IMR-90 (cell line): ENCODE measurements around the gene ALKBH5. TPM values are rescaled to one million over a fixed set of nuclear protein-coding genes. Genes with fewer than 3 reads are reported as not detected.

Experiments
- ATAC-seq: fragments of 200-7000 bp; cut with Tn5 transposase; 2 replicates; pipeline ENCODE4 v1.9.1; 2020; ENCODE audit warnings: low read depth, mild to moderate bottlenecking, moderate library complexity
- BruUV-seq: library from RNA; stranded (reverse); fragments of 400-500 nt; replicated peaks from 2 replicates; lab custom pipeline; 2021; lab: Mats Ljungman, UMichigan
- CTCF ChIA-PET: fragments of 300-600 bp; formaldehyde crosslinking; extraction: SDS; loops from one replicate; lab custom pipeline; 2021; ENCODE audit warnings: antibody characterized with exemption; lab: Yijun Ruan, JAX
- POLR2A ChIA-PET: fragments of 300-600 bp; sonication (Branson Sonifier 250); formaldehyde crosslinking; loops from one replicate; lab custom pipeline; 2022; ENCODE audit warnings: antibody characterized with exemption; ENCODE audit not compliant: unreplicated experiment; lab: Charles Lee
- DNase-seq: peaks from one replicate; pipeline ENCODE4 v3.0.0; 2013
- H2AFZ ChIP-seq: replicated peaks from 2 replicates; pipeline ENCODE3; 2013; ENCODE audit warnings: low read length, mild to moderate bottlenecking; ENCODE audit not compliant: poor library complexity
- H2AK5ac ChIP-seq: 2 replicates; pipeline ENCODE4 v1.6.1; 2013; ENCODE audit warnings: low read depth, low read length, inconsistent platforms
- H2AK9ac ChIP-seq: replicated peaks from 2 replicates; pipeline ENCODE3; 2013; ENCODE audit warnings: mild to moderate bottlenecking, low read depth, low read length, moderate library complexity; ENCODE audit not compliant: poor library complexity
- H2BK120ac ChIP-seq: 2 replicates; pipeline ENCODE4 v1.6.1; 2013; ENCODE audit warnings: low read depth, low read length, inconsistent platforms
- H2BK15ac ChIP-seq: 3 replicates; pipeline ENCODE4 v1.6.1; 2013; ENCODE audit warnings: low read depth, low read length, inconsistent platforms
- H2BK20ac ChIP-seq: 2 replicates; pipeline ENCODE4 v1.6.1; 2013; ENCODE audit warnings: low read depth, mild to moderate bottlenecking, inconsistent platforms, low read length, moderate library complexity
- H2BK5ac ChIP-seq: 2 replicates; pipeline ENCODE4 v1.6.1; 2013; ENCODE audit warnings: mild to moderate bottlenecking, low read depth, low read length, inconsistent platforms; ENCODE audit not compliant: poor library complexity, severe bottlenecking
- H3K14ac ChIP-seq: replicated peaks from 2 replicates; pipeline ENCODE4 v1.6.1; 2013; ENCODE audit warnings: low read depth, low read length, inconsistent platforms
- H3K18ac ChIP-seq: 2 replicates; pipeline ENCODE4 v1.6.1; 2013; ENCODE audit warnings: low read depth, low read length, control low read depth
- H3K23ac ChIP-seq: 2 replicates; pipeline ENCODE4 v1.6.1; 2013; ENCODE audit warnings: low read depth, low read length, inconsistent platforms
- H3K27ac ChIP-seq: 2 replicates; pipeline ENCODE4 v1.5.1; 2013; ENCODE audit warnings: mild to moderate bottlenecking, control low read depth, low read length; ENCODE audit not compliant: insufficient read depth
- H3K27me3 ChIP-seq: 2 replicates; pipeline ENCODE4 v1.6.1; 2013; ENCODE audit warnings: low read length; ENCODE audit not compliant: control insufficient read depth, insufficient read depth
- H3K36me3 ChIP-seq: 2 replicates; pipeline ENCODE4 v1.6.1; 2013; ENCODE audit warnings: low read length, mixed read lengths; ENCODE audit not compliant: control insufficient read depth, insufficient read depth
- H3K4ac ChIP-seq: 2 replicates; pipeline ENCODE4 v1.6.1; 2013; ENCODE audit warnings: low read depth, low read length, inconsistent platforms
- H3K4me1 ChIP-seq: 2 replicates; pipeline ENCODE4 v1.6.1; 2013; ENCODE audit warnings: low read length, mixed read lengths; ENCODE audit not compliant: control insufficient read depth, insufficient read depth
- H3K4me2 ChIP-seq: 2 replicates; pipeline ENCODE4 v1.6.1; 2013; ENCODE audit warnings: low read depth, mild to moderate bottlenecking, control low read depth, low read length, moderate library complexity
- H3K4me3 ChIP-seq: 2 replicates; pipeline ENCODE4 v1.5.1; 2013; ENCODE audit warnings: low read depth, mild to moderate bottlenecking, control low read depth, low read length, moderate library complexity; ENCODE audit not compliant: insufficient read depth
- H3K56ac ChIP-seq: 2 replicates; pipeline ENCODE4 v1.6.1; 2013; ENCODE audit warnings: low read length, inconsistent platforms; ENCODE audit not compliant: insufficient read depth; ENCODE audit errors: extremely low read depth
- H3K79me1 ChIP-seq, 2 experiments: 2 replicates each; pipeline ENCODE4 v1.6.1; 2013; ENCODE audit warnings: low read length in 2 of 2, inconsistent platforms in 1 of 2, low read depth in 1 of 2
- H3K9ac ChIP-seq: 2 replicates; pipeline ENCODE4 v1.6.1; 2013; ENCODE audit warnings: low read depth, low read length, control low read depth
- H3K9me1 ChIP-seq: 2 replicates; pipeline ENCODE4 v1.6.1; 2013; ENCODE audit warnings: low read length, inconsistent platforms; ENCODE audit not compliant: insufficient read depth
- H3K9me3 ChIP-seq: 2 replicates; pipeline ENCODE4 v1.6.1; 2013; ENCODE audit warnings: low read length; ENCODE audit not compliant: control insufficient read depth, insufficient read depth
- H4K20me1 ChIP-seq: 2 replicates; pipeline ENCODE4 v1.6.1; 2013; ENCODE audit warnings: low read length, inconsistent platforms; ENCODE audit not compliant: insufficient read depth
- H4K5ac ChIP-seq: 2 replicates; pipeline ENCODE4 v1.6.1; 2013; ENCODE audit warnings: mild to moderate bottlenecking, low read depth, low read length, control low read depth
- H4K8ac ChIP-seq, 2 experiments: 2 replicates each; pipeline ENCODE4 v1.6.1; 2013; ENCODE audit warnings: low read depth in 2 of 2, low read length in 2 of 2, control low read depth in 1 of 2, inconsistent platforms in 1 of 2
- H4K91ac ChIP-seq: 2 replicates; pipeline ENCODE4 v1.6.1; 2013; ENCODE audit warnings: low read depth, low read length, inconsistent platforms; ENCODE audit not compliant: insufficient read depth
- CTCF ChIP-seq: conservative IDR thresholded peaks from 2 replicates; pipeline ENCODE4 v1.5.1; 2012; ENCODE audit warnings: mild to moderate bottlenecking, low read depth, low read length, improper control_type of control experiment
- MXI1 ChIP-seq: IDR thresholded peaks from 2 replicates; pipeline ENCODE4 v1.6.1; 2012; ENCODE audit warnings: low read depth, mild to moderate bottlenecking, low read length, moderate library complexity, borderline replicate concordance
- RFX5 ChIP-seq: IDR thresholded peaks from 2 replicates; pipeline ENCODE4 v1.8.0; 2012; ENCODE audit warnings: low read depth, mild to moderate bottlenecking, low read length, moderate library complexity
- WGBS, 2 experiments: methylation state at CpG; one replicate each; pipeline versions ENCODE4 v1.1.5 to v1.1.7; 2013; ENCODE audit warnings: missing lambda C conversion rate in 2 of 2; ENCODE audit not compliant: insufficient read length in 1 of 2; ENCODE audit errors: extremely low coverage in 2 of 2; 5-methylcytosine and 5-hydroxymethylcytosine counted together
- dilution Hi-C: fragments of 300-500 bp; cut with HindIII; formaldehyde crosslinking; loops from one replicate; pipeline ENCODE4 v1.14.3; 2018; ENCODE audit warnings: low sequenced_read_pairs; ENCODE audit not compliant: unreplicated experiment
- in situ Hi-C: fragments of 300-500 bp; cut with MboI; formaldehyde crosslinking; loops from 3 replicates; pipeline ENCODE4 v1.14.3; 2019; ENCODE audit warnings: low sequenced_read_pairs, inconsistent platforms, mixed read lengths
- intact Hi-C: fragments of 100-400 bp; cut with micrococcal nuclease; formaldehyde crosslinking; loops from 2 replicates; pipeline ENCODE4 v1.10.0; 2022
- polyA plus RNA-seq, 3 experiments: library from polyadenylated mRNA; depleted of rRNA; stranded (reverse); fragments of >200 nt; gene quantifications; 2 replicates each; pipeline ENCODE4 v1.2.3, GENCODE V29; 2012; ENCODE audit warnings: low replicate concordance in 1 of 3
- total RNA-seq: library from RNA; depleted of rRNA; stranded (reverse); fragments of >200 nt; gene quantifications from 2 replicates; pipeline ENCODE4 v1.2.3, GENCODE V29; 2012

Gene ALKBH5
- total and polyA plus RNA-seq, 2 of the 4 experiments (the other 2 are of a cell fraction): 57.6 to 79.6 TPM

- H3K9me1 ChIP-seq: no peaks in the 10 kb centered on the region
- no peak overlapping the region for H2AFZ ChIP-seq
- in situ Hi-C loops (no loop called here), dilution Hi-C loops (no loop called here), intact Hi-C loops (no loop called here)
- TF ChIP-seq CTCF (peak; percentile 12; the same call in 1 of the 2 replicates), RFX5 (no peak), MXI1 (no peak)
- H2BK120ac ChIP-seq: no peak overlapping the region
- H3K23ac ChIP-seq: no peak overlapping the region
- H3K4me2 ChIP-seq: no peak overlapping the region
- H3K18ac ChIP-seq: no peak overlapping the region
- H3K9ac ChIP-seq: no peak overlapping the region
- 43% methylated on average over 4 of the region's 5 CpGs; no CpG with 5 or more reads in 1 of the 2 experiments for WGBS, 2 experiments
- H3K27ac ChIP-seq: no peak overlapping the region
- H2BK15ac ChIP-seq: no peak overlapping the region
- H3K27me3 ChIP-seq: peaks cover 4% of the 10 kb centered on the region; the same call in 1 of the 2 replicates
- no peak overlapping the region for H3K56ac ChIP-seq
- H2AK9ac ChIP-seq: no peak overlapping the region
- no peaks in the 10 kb centered on the region; the same call in 1 of the 2 replicates for H3K4me1 ChIP-seq
- no TSS peak for BruUV-seq
- DNase-seq (no peak), ATAC-seq (no peak)
- H3K4me3 ChIP-seq: no peak overlapping the region
- H4K8ac ChIP-seq: no peak overlapping the region
- no peak overlapping the region for H4K5ac ChIP-seq
- H3K14ac ChIP-seq: no peak overlapping the region
- H3K9me3 ChIP-seq: peaks cover 9% of the 10 kb centered on the region
- H3K79me1 ChIP-seq: no peaks in the 10 kb centered on the region
- ChIA-PET POLR2A (no interaction called here), CTCF (no interaction called here)
- no peak overlapping the region for H2AK5ac ChIP-seq
- H3K36me3 ChIP-seq: no peaks in the 10 kb centered on the region
- H2BK20ac ChIP-seq: no peak overlapping the region
- no peak overlapping the region for H3K4ac ChIP-seq
- H2BK5ac ChIP-seq: no peak overlapping the region
- no peak overlapping the region for H4K91ac ChIP-seq
- H4K20me1 ChIP-seq: no peaks in the 10 kb centered on the region
Observed at GRCh38 chr17:18166894-18167293, 16.7 kb upstream of the ALKBH5 start.
